ENCODE results near the gene HAGH.

HAGH gene

GRCh38 chr16:1757714-1758461 is 68.7 kb downstream of the HAGH start:
- Histone ChIP-seq H3F3A (ENCODE audit: insufficient read depth, low read length) (no peaks in the 10 kb centered on the region), H4K20me1 (ENCODE audit: insufficient read depth, low read length) (no peaks in the 10 kb centered on the region), H3K4me3 (ENCODE audit: low read length) (no peak overlapping the region), H3K9me3 (replicated peaks; ENCODE audit: insufficient read depth, low read length) (no peaks in the 10 kb centered on the region), H3K4me1 (ENCODE audit: low read length) (no peaks in the 10 kb centered on the region), H3K4me2 (ENCODE audit: low read depth, low read length) (no peak overlapping the region), H3K27ac (ENCODE audit: low read length) (no peak overlapping the region), H3K27me3 (replicated peaks; ENCODE audit: insufficient read depth, low read length) (no peaks in the 10 kb centered on the region), H3K9me2 (replicated peaks; ENCODE audit: insufficient read depth, low read length) (no peaks in the 10 kb centered on the region), H3K9ac (ENCODE audit: low read length) (no peak overlapping the region), H3K36me3 (replicated peaks; ENCODE audit: insufficient read depth, low read length) (no peaks in the 10 kb centered on the region), H3K79me2 (ENCODE audit: low read length) (no peaks in the 10 kb centered on the region), H2AFZ (ENCODE audit: low read length) (no peak overlapping the region)
- DNase-seq: no peak
- TF ChIP-seq EZH2 (optimal IDR thresholded peaks at IDR 0.05; ENCODE audit: low read depth, low read length) (no peak), EZH2phosphoT487 (IDR thresholded peaks at IDR 0.05; ENCODE audit: low read length) (no peak), CTCF (IDR thresholded peaks at IDR 0.05; ENCODE audit: low read length) (no peak)
